ENCODE measurements around the gene BMPR1A.

The BMPR1A gene

DNA sequence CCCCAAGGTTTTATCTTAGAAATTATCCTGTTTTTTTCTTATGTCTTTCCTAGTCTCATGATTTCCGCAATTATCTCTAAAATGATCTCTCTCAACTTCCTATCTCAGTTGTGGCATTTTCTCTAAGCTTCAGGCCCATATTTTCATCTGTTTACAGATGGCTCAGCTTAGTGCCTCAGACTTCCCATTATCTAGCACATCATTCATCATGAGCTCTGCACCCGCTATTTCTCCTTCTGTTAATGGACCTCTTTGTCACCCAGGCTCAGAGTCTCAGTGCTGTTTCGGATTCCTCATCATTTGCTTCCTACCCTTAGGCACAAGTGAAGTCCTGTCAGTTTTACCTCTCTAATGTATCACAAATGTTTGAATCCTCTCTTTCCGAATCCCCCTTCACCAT, 84.1 kb downstream of the BMPR1A start:
- TF ChIP-seq, protein P1, sequence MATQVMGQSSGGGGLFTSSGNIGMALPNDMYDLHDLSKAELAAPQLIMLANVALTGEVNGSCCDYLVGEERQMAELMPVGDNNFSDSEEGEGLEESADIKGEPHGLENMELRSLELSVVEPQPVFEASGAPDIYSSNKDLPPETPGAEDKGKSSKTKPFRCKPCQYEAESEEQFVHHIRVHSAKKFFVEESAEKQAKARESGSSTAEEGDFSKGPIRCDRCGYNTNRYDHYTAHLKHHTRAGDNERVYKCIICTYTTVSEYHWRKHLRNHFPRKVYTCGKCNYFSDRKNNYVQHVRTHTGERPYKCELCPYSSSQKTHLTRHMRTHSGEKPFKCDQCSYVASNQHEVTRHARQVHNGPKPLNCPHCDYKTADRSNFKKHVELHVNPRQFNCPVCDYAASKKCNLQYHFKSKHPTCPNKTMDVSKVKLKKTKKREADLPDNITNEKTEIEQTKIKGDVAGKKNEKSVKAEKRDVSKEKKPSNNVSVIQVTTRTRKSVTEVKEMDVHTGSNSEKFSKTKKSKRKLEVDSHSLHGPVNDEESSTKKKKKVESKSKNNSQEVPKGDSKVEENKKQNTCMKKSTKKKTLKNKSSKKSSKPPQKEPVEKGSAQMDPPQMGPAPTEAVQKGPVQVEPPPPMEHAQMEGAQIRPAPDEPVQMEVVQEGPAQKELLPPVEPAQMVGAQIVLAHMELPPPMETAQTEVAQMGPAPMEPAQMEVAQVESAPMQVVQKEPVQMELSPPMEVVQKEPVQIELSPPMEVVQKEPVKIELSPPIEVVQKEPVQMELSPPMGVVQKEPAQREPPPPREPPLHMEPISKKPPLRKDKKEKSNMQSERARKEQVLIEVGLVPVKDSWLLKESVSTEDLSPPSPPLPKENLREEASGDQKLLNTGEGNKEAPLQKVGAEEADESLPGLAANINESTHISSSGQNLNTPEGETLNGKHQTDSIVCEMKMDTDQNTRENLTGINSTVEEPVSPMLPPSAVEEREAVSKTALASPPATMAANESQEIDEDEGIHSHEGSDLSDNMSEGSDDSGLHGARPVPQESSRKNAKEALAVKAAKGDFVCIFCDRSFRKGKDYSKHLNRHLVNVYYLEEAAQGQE (IDR thresholded peaks at IDR 0.05; ENCODE audit: insufficient read depth in 1 of 2, low read depth in 2 of 2, low read length in 2 of 2) = no peak
- TF ChIP-seq SIN3A (IDR thresholded peaks at IDR 0.05; ENCODE audit: borderline replicate concordance, insufficient read depth, low read length) (no peak), TAF1 (IDR thresholded peaks at IDR 0.05; ENCODE audit: borderline replicate concordance, insufficient read depth, low read length) (no peak)

DNA sequence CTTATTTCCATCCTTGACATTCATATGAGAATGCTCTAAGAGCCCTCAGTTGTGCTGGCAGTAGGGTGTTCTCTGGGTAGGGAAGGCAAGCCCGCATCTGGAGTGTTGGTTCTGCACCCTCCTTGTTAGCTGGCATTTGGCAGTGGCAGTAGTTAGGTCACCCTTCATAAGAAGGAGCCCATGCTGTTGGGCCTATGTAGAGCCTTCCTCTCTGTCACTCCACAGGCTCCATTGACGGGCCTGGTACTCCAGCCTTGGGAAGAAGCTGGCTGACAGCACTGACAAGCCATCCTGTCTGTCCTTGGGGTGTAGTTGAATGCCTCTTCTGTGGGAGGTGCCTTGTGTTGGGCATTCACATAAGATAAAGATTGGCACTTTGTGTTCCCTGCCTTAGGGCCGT, 89.7 kb downstream of the BMPR1A start:
- TF ChIP-seq FOXP2 (optimal IDR thresholded peaks at IDR 0.05; ENCODE audit: borderline replicate concordance, extremely low read depth, extremely low read length, insufficient read depth) (no peak), POLR2AphosphoS5 (IDR thresholded peaks at IDR 0.05; ENCODE audit: low read depth, low read length) (no peak)

DNA sequence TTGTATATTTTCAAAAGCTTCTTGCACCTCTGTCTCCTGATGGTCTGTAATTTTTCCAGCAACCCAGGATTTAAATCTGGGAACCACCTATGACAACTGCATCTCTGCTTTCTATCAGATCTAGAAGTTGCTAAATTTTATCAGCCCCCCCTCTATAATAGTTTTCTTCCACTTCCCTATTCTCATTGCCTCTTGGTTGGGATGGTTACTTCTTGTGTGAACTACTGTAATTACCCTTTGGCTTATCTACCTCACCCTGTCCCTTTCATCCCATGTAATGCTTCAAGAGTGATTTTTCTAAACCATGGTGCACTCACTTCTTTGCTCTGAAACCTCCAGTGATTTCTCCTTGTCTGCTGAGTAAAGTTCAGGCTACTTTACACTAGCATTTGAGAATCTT, 92.3 kb downstream of the BMPR1A start:
- TF ChIP-seq SIN3A (IDR thresholded peaks at IDR 0.05; ENCODE audit: borderline replicate concordance, insufficient read depth, low read length) (no peak), TAF1 (IDR thresholded peaks at IDR 0.05; ENCODE audit: borderline replicate concordance, insufficient read depth, low read length) (no peak), FOXP2 (optimal IDR thresholded peaks at IDR 0.05; ENCODE audit: borderline replicate concordance, extremely low read depth, extremely low read length, insufficient read depth) (no peak), POLR2AphosphoS5 (IDR thresholded peaks at IDR 0.05; ENCODE audit: low read depth, low read length) (no peak)
- TF ChIP-seq, protein P1 (IDR thresholded peaks at IDR 0.05; ENCODE audit: insufficient read depth in 1 of 2, low read depth in 2 of 2, low read length in 2 of 2) = no peak

DNA sequence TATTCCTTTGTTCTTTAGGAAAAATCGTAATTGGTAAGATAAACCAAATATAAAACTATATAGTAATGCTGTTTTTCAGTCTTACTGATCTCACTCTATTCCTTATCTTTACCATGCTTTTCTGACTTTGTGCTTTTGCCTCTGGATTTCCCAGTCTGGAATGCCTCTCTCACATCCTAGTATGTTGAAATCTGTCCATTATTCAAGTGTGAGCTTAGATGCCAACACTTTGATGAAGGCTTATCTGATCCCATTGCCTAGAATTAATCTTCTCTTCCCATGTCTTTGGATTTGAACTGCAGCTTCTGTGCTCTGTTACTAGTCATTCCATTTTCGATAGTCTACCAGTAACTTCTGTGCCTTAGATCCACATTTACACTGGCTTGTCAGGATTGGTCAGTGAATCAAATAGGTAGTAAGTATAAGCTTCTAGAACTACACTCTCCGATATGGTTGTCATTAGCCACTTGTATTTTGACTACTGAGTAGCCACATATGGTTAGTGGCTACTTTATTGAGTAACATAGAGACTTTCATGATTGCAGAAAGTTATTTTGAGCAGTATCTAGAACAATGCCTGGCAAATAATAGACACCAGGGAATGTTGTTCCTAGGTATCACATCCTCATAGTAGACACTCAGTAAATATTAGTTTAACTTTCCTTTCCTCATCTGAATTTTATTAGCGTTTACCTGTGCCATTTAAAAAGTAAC, 92.9 kb downstream of the BMPR1A start:
- TF ChIP-seq, protein P1 (IDR thresholded peaks at IDR 0.05; ENCODE audit: insufficient read depth in 1 of 2, low read depth in 2 of 2, low read length in 2 of 2) = no peak
- TF ChIP-seq FOXP2 (optimal IDR thresholded peaks at IDR 0.05; ENCODE audit: borderline replicate concordance, extremely low read depth, extremely low read length, insufficient read depth) (no peak), SIN3A (IDR thresholded peaks at IDR 0.05; ENCODE audit: borderline replicate concordance, insufficient read depth, low read length) (no peak), TAF1 (IDR thresholded peaks at IDR 0.05; ENCODE audit: borderline replicate concordance, insufficient read depth, low read length) (no peak), POLR2AphosphoS5 (IDR thresholded peaks at IDR 0.05; ENCODE audit: low read depth, low read length) (no peak)

DNA sequence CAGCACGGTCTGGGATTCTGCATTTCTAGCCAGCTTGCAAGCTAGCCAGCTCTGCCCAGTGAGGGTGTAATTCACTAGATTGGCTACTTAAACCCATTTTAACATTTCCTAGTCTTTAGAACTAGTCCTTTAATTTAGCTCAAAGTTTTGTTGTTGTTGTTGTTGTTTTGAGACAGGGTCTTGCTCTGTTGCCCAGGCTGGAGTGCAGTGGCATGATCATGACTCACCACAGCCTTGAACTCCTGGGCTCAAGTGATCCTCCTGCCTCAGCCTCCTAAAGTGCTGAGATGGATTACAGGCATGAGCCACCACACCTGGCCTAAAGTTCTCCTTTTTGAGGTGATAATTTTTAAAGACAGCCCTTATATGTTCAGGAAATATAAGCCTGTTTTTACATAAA, 94.1 kb downstream of the BMPR1A start:
- TF ChIP-seq TAF1 (IDR thresholded peaks at IDR 0.05; ENCODE audit: borderline replicate concordance, insufficient read depth, low read length) (no peak), POLR2AphosphoS5 (IDR thresholded peaks at IDR 0.05; ENCODE audit: low read depth, low read length) (no peak), FOXP2 (optimal IDR thresholded peaks at IDR 0.05; ENCODE audit: borderline replicate concordance, extremely low read depth, extremely low read length, insufficient read depth) (no peak), SIN3A (IDR thresholded peaks at IDR 0.05; ENCODE audit: borderline replicate concordance, insufficient read depth, low read length) (no peak)
- TF ChIP-seq, protein P1 (IDR thresholded peaks at IDR 0.05; ENCODE audit: insufficient read depth in 1 of 2, low read depth in 2 of 2, low read length in 2 of 2) = no peak
